ENCODE results near the gene METTL4. TPM values are rescaled to one million over a fixed set of nuclear protein-coding genes. Genes with fewer than 3 reads are reported as not detected.

Gene METTL4
- total RNA-seq, 1 donor from 2014 or later = 9.0 TPM

GRCh38 chr18:2502880-2503279 lies 68.4 kb downstream of the METTL4 start:
- no peaks in the 10 kb centered on the region for H3K4me1 ChIP-seq (ENCODE audit: insufficient read depth, low read length)

GRCh38 chr18:2502394-2502793 lies 68.9 kb downstream of the METTL4 start:
- Mint-ChIP-seq H3K4me3 (ENCODE audit: unreplicated experiment) (no peak overlapping the region), H3K9me3 (ENCODE audit: unreplicated experiment) (no peaks in the 10 kb centered on the region), H3K4me1 (ENCODE audit: low read depth, unreplicated experiment) (no peaks in the 10 kb centered on the region), H3K36me3 (ENCODE audit: low read depth, unreplicated experiment) (no peaks in the 10 kb centered on the region), H3K27ac (ENCODE audit: unreplicated experiment) (no peak overlapping the region), H3K27me3 (ENCODE audit: low read depth, unreplicated experiment) (no peaks in the 10 kb centered on the region)
- FAIRE-seq = no peak
- no peaks in the 10 kb centered on the region for H3K79me2 ChIP-seq (ENCODE audit: insufficient read depth, low read length)
- H3K9ac ChIP-seq (ENCODE audit: low read length) = no peak overlapping the region
- H3K36me3 ChIP-seq (ENCODE audit: insufficient read depth, low read length) = no peaks in the 10 kb centered on the region
- no peak overlapping the region for H3K4me2 ChIP-seq (ENCODE audit: low read length)
- H3K9me3 ChIP-seq (ENCODE audit: insufficient read depth, low read depth, low read length) = no peaks in the 10 kb centered on the region
- no peaks in the 10 kb centered on the region for H4K20me1 ChIP-seq (ENCODE audit: insufficient read depth, low read length)
- H2AFZ ChIP-seq (ENCODE audit: low read depth, low read length) = no peak overlapping the region
- no peak for DNase-seq (ENCODE audit: low read depth)
- H3K4me1 ChIP-seq (ENCODE audit: insufficient read depth, low read length) = no peaks in the 10 kb centered on the region
- TF ChIP-seq CTCF (IDR thresholded peaks at IDR 0.05; ENCODE audit: insufficient read depth, low read depth, low read length) (no peak), EZH2 (IDR thresholded peaks at IDR 0.05; ENCODE audit: insufficient read depth, low read length) (no peak)
- H3K27me3 ChIP-seq (ENCODE audit: insufficient read depth, low read length) = no peaks in the 10 kb centered on the region
- no peak overlapping the region for H3K27ac ChIP-seq (ENCODE audit: low read depth, low read length)
- no peak overlapping the region for H3K4me3 ChIP-seq (ENCODE audit: insufficient read depth, low read depth, low read length)

More at GRCh38 chr18:2502880-2503279, 68.4 kb downstream of the METTL4 start:
- Mint-ChIP-seq H3K27me3 (ENCODE audit: low read depth, unreplicated experiment) (no peaks in the 10 kb centered on the region), H3K36me3 (ENCODE audit: low read depth, unreplicated experiment) (no peaks in the 10 kb centered on the region), H3K4me1 (ENCODE audit: low read depth, unreplicated experiment) (no peaks in the 10 kb centered on the region), H3K9me3 (ENCODE audit: unreplicated experiment) (no peaks in the 10 kb centered on the region), H3K4me3 (ENCODE audit: unreplicated experiment) (no peak overlapping the region), H3K27ac (ENCODE audit: unreplicated experiment) (no peak overlapping the region)
- no peak overlapping the region for H3K4me3 ChIP-seq (ENCODE audit: insufficient read depth, low read depth, low read length)
- TF ChIP-seq EZH2 (IDR thresholded peaks at IDR 0.05; ENCODE audit: insufficient read depth, low read length) (no peak), CTCF (IDR thresholded peaks at IDR 0.05; ENCODE audit: insufficient read depth, low read depth, low read length) (no peak)
- H3K27ac ChIP-seq (ENCODE audit: low read depth, low read length) = no peak overlapping the region
- DNase-seq (ENCODE audit: low read depth) = no peak
- H2AFZ ChIP-seq (ENCODE audit: low read depth, low read length) = no peak overlapping the region
- no peaks in the 10 kb centered on the region for H3K9me3 ChIP-seq (ENCODE audit: insufficient read depth, low read depth, low read length)
- no peaks in the 10 kb centered on the region for H4K20me1 ChIP-seq (ENCODE audit: insufficient read depth, low read length)
- H3K36me3 ChIP-seq (ENCODE audit: insufficient read depth, low read length) = no peaks in the 10 kb centered on the region
- FAIRE-seq = no peak
- no peaks in the 10 kb centered on the region for H3K79me2 ChIP-seq (ENCODE audit: insufficient read depth, low read length)
- no peak overlapping the region for H3K4me2 ChIP-seq (ENCODE audit: low read length)
- no peak overlapping the region for H3K9ac ChIP-seq (ENCODE audit: low read length)
- no peaks in the 10 kb centered on the region for H3K27me3 ChIP-seq (ENCODE audit: insufficient read depth, low read length)

- H3K27me3 Mint-ChIP-seq (ENCODE audit: low read depth, unreplicated experiment) = no peaks in the 10 kb centered on the region
- H3K27ac Mint-ChIP-seq (ENCODE audit: unreplicated experiment) = no peak overlapping the region
- H3K4me3 Mint-ChIP-seq (ENCODE audit: unreplicated experiment) = no peak overlapping the region
- peaks cover 6% of the 10 kb centered on the region for H3K4me1 Mint-ChIP-seq (ENCODE audit: low read depth, unreplicated experiment)
- Histone ChIP-seq H4K20me1 (ENCODE audit: insufficient read depth, low read length) (no peaks in the 10 kb centered on the region), H3K9me3 (ENCODE audit: insufficient read depth, low read depth, low read length) (no peaks in the 10 kb centered on the region), H3K36me3 (ENCODE audit: insufficient read depth, low read length) (no peaks in the 10 kb centered on the region), H3K27me3 (ENCODE audit: insufficient read depth, low read length) (no peaks in the 10 kb centered on the region), H3K9ac (ENCODE audit: low read length) (no peak overlapping the region), H3K4me2 (ENCODE audit: low read length) (no peak overlapping the region), H3K79me2 (ENCODE audit: insufficient read depth, low read length) (no peaks in the 10 kb centered on the region), H3K4me1 (ENCODE audit: insufficient read depth, low read length) (peaks cover 6% of the 10 kb centered on the region), H3K4me3 (ENCODE audit: insufficient read depth, low read depth, low read length) (no peak overlapping the region), H2AFZ (ENCODE audit: low read depth, low read length) (no peak overlapping the region), H3K27ac (ENCODE audit: low read depth, low read length) (no peak overlapping the region)
- no peak for TF ChIP-seq EZH2 (IDR thresholded peaks at IDR 0.05; ENCODE audit: insufficient read depth, low read length)
- TF ChIP-seq CTCF (IDR thresholded peaks at IDR 0.05; ENCODE audit: insufficient read depth, low read depth, low read length) = no peak
- DNase-seq (ENCODE audit: low read depth) (no peak), FAIRE-seq (no peak)
- no peaks in the 10 kb centered on the region for H3K36me3 Mint-ChIP-seq (ENCODE audit: low read depth, unreplicated experiment)
- H3K9me3 Mint-ChIP-seq (ENCODE audit: unreplicated experiment) = no peaks in the 10 kb centered on the region
These were observed 73.5 kb downstream of the METTL4 start for GRCh38 chr18:2497797-2498196.

All from astrocyte (in vitro differentiated cells and primary cell).